Activated T-cell treated with anti-CD3 and anti-CD28 coated beads, Interleukin-2, amount 50 U/mL, for 72 hours (primary cell): Measurements from ENCODE around the gene SYNE1. TPM values are rescaled to one million over a fixed set of nuclear protein-coding genes. Genes with fewer than 3 reads are reported as not detected.
"Not testable (repeated sequence)": the region's sequence is repeated elsewhere in the genome, so short reads cannot be mapped to it uniquely, and the experiment has no call there.

Source experiments
- ATAC-seq, 2 donors: fragments of 150-1000 bp; cut with Tn5 transposase; replicated peaks in 1 of 2; 2 replicates each; pipeline ENCODE4 v1.10.0; 2021; ENCODE audit warnings: moderate library complexity in 2 of 2, mild to moderate bottlenecking in 1 of 2
- DNase-seq, 2 donors: peaks; one replicate each; pipeline ENCODE4 v3.0.0; 2021 to 2022; ENCODE audit warnings: mixed read lengths in 1 of 2
- H3K27ac Mint-ChIP-seq: one replicate; pipeline ENCODE4 v1.8.0; 2022; ENCODE audit warnings: mild to moderate bottlenecking, moderate library complexity, mixed read lengths
- H3K27me3 Mint-ChIP-seq: one replicate; pipeline ENCODE4 v1.8.0; 2022; ENCODE audit warnings: low read depth, mixed read lengths
- H3K36me3 Mint-ChIP-seq, 2 donors: one replicate each; pipeline ENCODE4 v1.8.0; 2022; ENCODE audit warnings: mixed read lengths in 2 of 2, mild to moderate bottlenecking in 1 of 2; ENCODE audit not compliant: insufficient read depth in 2 of 2
- H3K4me1 Mint-ChIP-seq: one replicate; pipeline ENCODE4 v1.8.0; 2022; ENCODE audit warnings: low read depth, mixed read lengths
- H3K4me3 Mint-ChIP-seq, 2 donors: one replicate each; pipeline ENCODE4 v1.8.0; 2022; ENCODE audit warnings: mild to moderate bottlenecking in 2 of 2, mixed read lengths in 2 of 2, moderate library complexity in 2 of 2
- H3K9me3 Mint-ChIP-seq, 2 donors: one replicate each; pipeline ENCODE4 v1.8.0; 2022; ENCODE audit warnings: mixed read lengths in 2 of 2
- total RNA-seq, 2 donors: library from RNA; stranded (reverse); gene quantifications; one replicate each; pipeline ENCODE4 v1.2.3, GENCODE V29; 2022

The SYNE1 gene
- total RNA-seq, 2 donors from 2014 or later, result 34.5 to 38.9 TPM

GRCh38 chr6:152534541-152534940, 102.6 kb downstream of the SYNE1 start:
- Mint-ChIP-seq H3K27ac (no peak overlapping the region), H3K9me3 (no peaks in the 10 kb centered on the region), H3K27me3 (no peaks in the 10 kb centered on the region), H3K36me3 (no peaks in the 10 kb centered on the region), H3K4me1 (no peaks in the 10 kb centered on the region), H3K4me3 (no peak overlapping the region)
- DNase-seq (no peak), ATAC-seq (no peak)

- ATAC-seq, result no peak
- Mint-ChIP-seq H3K4me3 (no peak overlapping the region), H3K4me1 (no peaks in the 10 kb centered on the region), H3K27me3 (peaks cover 5% of the 10 kb centered on the region), H3K36me3 (no peaks in the 10 kb centered on the region), H3K9me3 (no peaks in the 10 kb centered on the region), H3K27ac (no peak overlapping the region)
- no peak for DNase-seq
Measured at GRCh38 chr6:152532556-152533422, 104.4 kb downstream of the SYNE1 start.

DNA sequence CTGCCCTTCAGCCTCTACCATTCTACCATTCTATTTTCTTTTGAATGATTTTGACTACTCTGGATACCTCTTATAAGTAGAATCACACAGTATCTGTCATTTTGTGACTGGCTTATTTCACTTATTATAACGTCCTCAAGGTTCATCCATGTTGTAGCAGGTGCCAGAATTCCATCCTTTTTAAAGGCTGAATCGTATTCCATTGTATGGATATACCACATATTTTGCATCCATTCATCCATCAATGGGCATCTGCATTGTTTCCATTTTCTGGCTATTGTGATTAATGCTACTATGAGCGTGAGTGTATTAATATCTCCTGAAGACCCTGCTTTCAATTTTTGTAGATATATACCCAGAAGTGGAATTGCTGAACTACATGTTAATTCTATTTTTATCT, 105.5 kb downstream of the SYNE1 start:
- ATAC-seq (no peak), DNase-seq (no peak)
- H3K27ac Mint-ChIP-seq, result no peak overlapping the region
- H3K4me1 Mint-ChIP-seq, result no peaks in the 10 kb centered on the region
- peaks cover 8% of the 10 kb centered on the region for H3K27me3 Mint-ChIP-seq
- H3K9me3 Mint-ChIP-seq, result no peaks in the 10 kb centered on the region
- H3K4me3 Mint-ChIP-seq, result no peak overlapping the region
- H3K36me3 Mint-ChIP-seq, result no peaks in the 10 kb centered on the region

DNA sequence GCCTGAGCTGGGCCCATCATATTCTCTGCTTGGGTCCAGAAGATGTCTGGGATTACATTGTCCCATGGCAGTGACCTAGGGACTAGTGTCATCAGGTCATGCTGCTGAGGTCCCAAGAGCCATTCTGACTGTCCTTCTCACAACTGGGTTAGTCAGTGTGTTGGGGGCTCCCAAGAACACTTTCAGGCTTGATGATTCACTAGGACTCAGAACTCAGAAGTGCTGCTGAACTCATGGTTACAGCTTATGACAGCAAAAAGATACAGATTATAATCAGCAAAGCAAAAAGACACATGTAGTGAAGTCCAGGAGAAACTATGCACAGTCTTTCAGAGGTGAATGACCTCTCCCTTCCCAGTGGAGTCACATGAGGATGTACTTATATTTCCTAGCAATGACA, 107.8 kb downstream of the SYNE1 start:
- H3K27me3 Mint-ChIP-seq, result peaks cover 8% of the 10 kb centered on the region
- H3K36me3 Mint-ChIP-seq, result no peaks in the 10 kb centered on the region
- no peaks in the 10 kb centered on the region for H3K9me3 Mint-ChIP-seq
- no peak for DNase-seq
- H3K4me1 Mint-ChIP-seq, result no peaks in the 10 kb centered on the region
- ATAC-seq, result peak in 1 of 2 donors; percentile 80
- no peak overlapping the region for H3K4me3 Mint-ChIP-seq
- H3K27ac Mint-ChIP-seq, result no peak overlapping the region

DNA sequence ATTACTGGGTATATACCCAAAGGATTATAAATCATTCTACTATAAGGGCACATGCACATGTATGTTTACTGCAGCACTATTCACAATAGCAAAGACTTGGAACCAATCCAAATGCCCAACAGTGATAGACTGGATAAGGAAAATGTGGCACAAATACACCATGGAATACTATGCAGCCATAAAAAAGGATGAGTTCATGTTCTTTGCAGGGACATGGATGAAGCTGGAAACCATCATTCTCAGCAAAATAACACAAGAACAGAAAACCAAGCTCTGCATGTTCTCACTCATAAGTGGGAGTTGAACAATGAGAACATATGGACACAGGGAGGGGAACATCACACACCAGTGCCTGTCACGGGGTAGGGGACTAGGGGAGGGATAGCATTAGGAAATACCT, 123.0 kb downstream of the SYNE1 start:
- H3K27me3 Mint-ChIP-seq, result peaks cover 15% of the 10 kb centered on the region

GRCh38 chr6:152509916-152510315, 127.2 kb downstream of the SYNE1 start:
- no peaks in the 10 kb centered on the region for H3K9me3 Mint-ChIP-seq
- DNase-seq (no peak), ATAC-seq (no peak)
- no peaks in the 10 kb centered on the region for H3K36me3 Mint-ChIP-seq
- H3K4me3 Mint-ChIP-seq, result no peak overlapping the region
- H3K27ac Mint-ChIP-seq, result no peak overlapping the region
- H3K27me3 Mint-ChIP-seq, result peaks cover 15% of the 10 kb centered on the region
- H3K4me1 Mint-ChIP-seq, result no peaks in the 10 kb centered on the region

More for the DNA sequence above, 123.0 kb downstream of the SYNE1 start:
- H3K27ac Mint-ChIP-seq, H3K4me3 Mint-ChIP-seq, H3K9me3 Mint-ChIP-seq, DNase-seq, ATAC-seq, H3K4me1 Mint-ChIP-seq, H3K36me3 Mint-ChIP-seq: not testable (repeated sequence)

DNA sequence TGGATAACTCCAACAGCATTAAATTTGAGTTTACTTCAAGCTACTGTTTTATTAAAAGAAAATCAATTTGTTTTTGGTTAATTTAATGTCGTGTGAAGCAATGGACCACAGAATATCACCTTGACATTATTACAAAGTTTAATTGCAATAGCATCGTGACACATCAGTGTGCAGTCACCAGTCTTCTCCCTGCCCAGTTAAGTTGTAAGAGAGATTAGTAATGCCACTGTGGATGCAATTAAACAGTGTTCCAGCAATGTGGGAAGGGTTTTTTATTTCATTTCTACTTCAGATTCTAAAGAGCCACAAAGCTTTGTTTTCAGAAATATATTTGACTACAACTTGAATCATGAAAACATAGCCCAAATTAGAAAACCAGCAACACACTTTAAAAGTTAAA, 128.7 kb downstream of the SYNE1 start:
- no peak for DNase-seq
- H3K27me3 Mint-ChIP-seq, result peaks cover 15% of the 10 kb centered on the region
- H3K4me3 Mint-ChIP-seq, result no peak overlapping the region
- no peak overlapping the region for H3K27ac Mint-ChIP-seq
- H3K4me1 Mint-ChIP-seq, result peaks cover 1% of the 10 kb centered on the region
- no peaks in the 10 kb centered on the region for H3K36me3 Mint-ChIP-seq
- no peak for ATAC-seq
- H3K9me3 Mint-ChIP-seq, result no peaks in the 10 kb centered on the region

- Mint-ChIP-seq H3K4me3 (no peak overlapping the region), H3K27ac (no peak overlapping the region), H3K9me3 (no peaks in the 10 kb centered on the region), H3K36me3 (no peaks in the 10 kb centered on the region), H3K27me3 (no peaks in the 10 kb centered on the region), H3K4me1 (peaks cover 4% of the 10 kb centered on the region)
- peak in 1 of 2 donors; percentile 35 for ATAC-seq
- no peak for DNase-seq
Measured at GRCh38 chr6:152503546-152503945, 133.6 kb downstream of the SYNE1 start.

- peaks cover 4% of the 10 kb centered on the region for H3K4me1 Mint-ChIP-seq
- H3K27me3 Mint-ChIP-seq, result no peaks in the 10 kb centered on the region
- ATAC-seq (peak in 1 of 2 donors; percentile 60), DNase-seq (no peak)
- H3K27ac Mint-ChIP-seq, result no peak overlapping the region
- H3K9me3 Mint-ChIP-seq, result no peaks in the 10 kb centered on the region
- H3K4me3 Mint-ChIP-seq, result no peak overlapping the region
- no peaks in the 10 kb centered on the region for H3K36me3 Mint-ChIP-seq
Measured at GRCh38 chr6:152502421-152503188, 134.6 kb downstream of the SYNE1 start.

- Mint-ChIP-seq H3K9me3 (no peaks in the 10 kb centered on the region), H3K36me3 (no peaks in the 10 kb centered on the region), H3K27me3 (peaks cover 12% of the 10 kb centered on the region), H3K4me3 (no peak overlapping the region), H3K27ac (no peak overlapping the region), H3K4me1 (peaks cover 4% of the 10 kb centered on the region)
- DNase-seq, result no peak
- ATAC-seq, result no peak
Measured at GRCh38 chr6:152499931-152500330, 137.2 kb downstream of the SYNE1 start.

DNA sequence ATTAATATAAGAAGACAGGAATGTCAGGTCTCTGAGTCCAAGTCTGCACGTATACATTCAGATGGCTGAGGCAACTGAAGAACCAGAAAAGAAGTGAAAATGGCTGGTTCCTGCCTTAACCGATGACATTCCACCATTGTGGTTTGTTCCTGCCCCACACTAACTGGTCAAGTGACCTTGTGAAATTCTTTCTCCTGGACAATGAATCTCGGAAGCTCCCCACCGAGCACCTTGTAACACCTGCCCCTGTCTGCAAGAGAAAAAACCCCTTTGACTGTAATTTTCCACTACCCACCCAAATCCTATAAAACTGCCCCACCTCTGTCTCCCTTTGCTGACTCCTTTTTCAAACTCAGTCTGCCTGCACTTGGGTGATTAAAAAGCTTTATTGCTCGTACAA, 140.4 kb downstream of the SYNE1 start:
- DNase-seq (no peak), ATAC-seq (no peak)
- Mint-ChIP-seq H3K27me3 (peaks cover 12% of the 10 kb centered on the region), H3K4me3 (no peak overlapping the region), H3K9me3 (no peaks in the 10 kb centered on the region), H3K36me3 (no peaks in the 10 kb centered on the region), H3K4me1 (no peaks in the 10 kb centered on the region), H3K27ac (no peak overlapping the region)

DNA sequence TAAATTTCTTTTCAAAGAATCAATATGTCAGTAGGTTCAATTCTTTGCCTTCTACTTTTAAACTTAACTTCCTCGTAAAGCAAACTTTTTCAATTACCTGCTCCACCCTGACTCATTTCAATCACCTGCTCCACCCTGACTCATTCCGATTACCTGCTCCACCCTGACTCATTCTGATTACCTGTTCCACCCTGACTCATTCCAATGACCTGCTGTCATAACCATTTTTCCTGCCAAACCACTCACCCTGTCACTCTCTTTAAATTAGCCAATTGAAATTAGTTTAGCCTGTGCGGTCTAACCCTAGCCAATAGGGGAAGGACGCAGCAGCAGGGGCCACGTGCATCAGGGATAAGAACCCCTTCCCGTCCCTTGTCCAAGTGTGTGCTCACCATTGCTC, 141.7 kb downstream of the SYNE1 start:
- not testable (repeated sequence) for H3K27ac Mint-ChIP-seq, H3K4me3 Mint-ChIP-seq, H3K36me3 Mint-ChIP-seq, H3K4me1 Mint-ChIP-seq, ATAC-seq, H3K9me3 Mint-ChIP-seq, DNase-seq
- H3K27me3 Mint-ChIP-seq, result peaks cover 15% of the 10 kb centered on the region

DNA sequence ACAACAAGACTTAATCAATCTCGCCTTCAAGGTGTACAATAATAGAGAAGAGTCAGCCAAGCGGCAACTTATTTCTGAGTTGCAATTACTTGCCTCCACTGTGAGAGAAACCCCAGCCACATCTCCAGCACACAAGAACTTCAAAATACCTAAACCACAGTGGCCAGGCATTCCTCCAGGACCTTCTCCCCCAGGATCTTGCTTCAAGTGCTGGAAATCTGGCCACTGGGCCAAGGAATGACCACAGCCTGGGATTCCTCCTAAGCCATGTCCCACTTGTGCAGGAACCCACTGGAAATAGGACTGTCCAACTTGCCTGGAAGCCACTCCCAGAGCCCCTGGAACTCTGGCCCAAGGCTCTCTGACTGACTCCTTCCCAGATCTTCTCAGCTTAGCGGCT, 144.9 kb downstream of the SYNE1 start:
- not testable (repeated sequence) for ATAC-seq, DNase-seq, H3K4me1 Mint-ChIP-seq, H3K27ac Mint-ChIP-seq, H3K9me3 Mint-ChIP-seq, H3K4me3 Mint-ChIP-seq, H3K36me3 Mint-ChIP-seq
- H3K27me3 Mint-ChIP-seq, result peaks cover 19% of the 10 kb centered on the region
